GM19468 (cell line): ENCODE measurements around the gene SLC23A2.

Experiments
- ATAC-seq: cut with Tn5 transposase; IDR thresholded peaks from one replicate; pipeline ENCODE4 v1.9.1; 2021; ENCODE audit warnings: mild to moderate bottlenecking, moderate library complexity, moderate number of reproducible peaks; ENCODE audit not compliant: unreplicated experiment; ENCODE audit errors: extremely low read depth

SLC23A2 gene

GRCh38 chr20:4830696-4831095 lies 170.6 kb downstream of the SLC23A2 start:
- ATAC-seq = no peak

- ATAC-seq = no peak
Observed at GRCh38 chr20:4830259-4830658, 171.1 kb downstream of the SLC23A2 start.

- no peak for ATAC-seq
Observed at GRCh38 chr20:4829514-4830215, 171.6 kb downstream of the SLC23A2 start.

- no peak for ATAC-seq
Observed at GRCh38 chr20:4828830-4829513, 172.3 kb downstream of the SLC23A2 start.

- ATAC-seq = no peak
Observed at GRCh38 chr20:4821590-4821989, 179.7 kb downstream of the SLC23A2 start.

- no peak for ATAC-seq
Observed at GRCh38 chr20:4820806-4821518, 180.3 kb downstream of the SLC23A2 start.

- ATAC-seq = no peak
Observed at GRCh38 chr20:4819901-4820300, 181.4 kb downstream of the SLC23A2 start.

GRCh38 chr20:4817230-4817671 lies 184.1 kb downstream of the SLC23A2 start:
- ATAC-seq = no peak

- no peak for ATAC-seq
Observed at GRCh38 chr20:4815628-4816027, 185.7 kb downstream of the SLC23A2 start.

GRCh38 chr20:4814696-4815252 lies 186.5 kb downstream of the SLC23A2 start:
- ATAC-seq = peak; percentile 29

GRCh38 chr20:4813863-4814695 lies 187.2 kb downstream of the SLC23A2 start:
- ATAC-seq = peak; percentile 14

GRCh38 chr20:4813076-4813862 lies 188.0 kb downstream of the SLC23A2 start:
- no peak for ATAC-seq

- no peak for ATAC-seq
Observed at GRCh38 chr20:4812641-4813075, 188.7 kb downstream of the SLC23A2 start.

GRCh38 chr20:4812216-4812615 lies 189.1 kb downstream of the SLC23A2 start:
- no peak for ATAC-seq

GRCh38 chr20:4811661-4812181 lies 189.6 kb downstream of the SLC23A2 start:
- ATAC-seq = no peak

GRCh38 chr20:4811257-4811656 lies 190.1 kb downstream of the SLC23A2 start:
- no peak for ATAC-seq

GRCh38 chr20:4810426-4811019 lies 190.8 kb downstream of the SLC23A2 start:
- no peak for ATAC-seq

GRCh38 chr20:4809707-4810106 lies 191.6 kb downstream of the SLC23A2 start:
- ATAC-seq = no peak

- ATAC-seq = no peak
Observed at GRCh38 chr20:4808872-4809271, 192.4 kb downstream of the SLC23A2 start.
